A673 (cell line): ENCODE data around the gene TBC1D4.

Experiments used
- EZH2 ChIP-seq: fragments of 200-600 bp; sonication (generic); IDR thresholded peaks from 2 replicates; pipeline ENCODE4 v1.6.1; 2017; ENCODE audit warnings: borderline replicate concordance, low read depth, mild to moderate bottlenecking, mixed read lengths, antibody characterized with exemption, low read length; ENCODE audit not compliant: poor library complexity, severe bottlenecking
- TF ChIP-seq, protein P1 (sequence below): fragments of 300-800, 200-600 bp; sonication (generic); conservative IDR thresholded peaks from 2 replicates; pipeline ENCODE4 v1.5.1; 2017; ENCODE audit warnings: low read depth, mild to moderate bottlenecking, antibody characterized with exemption, low read length, moderate library complexity, mixed read lengths

DNA sequence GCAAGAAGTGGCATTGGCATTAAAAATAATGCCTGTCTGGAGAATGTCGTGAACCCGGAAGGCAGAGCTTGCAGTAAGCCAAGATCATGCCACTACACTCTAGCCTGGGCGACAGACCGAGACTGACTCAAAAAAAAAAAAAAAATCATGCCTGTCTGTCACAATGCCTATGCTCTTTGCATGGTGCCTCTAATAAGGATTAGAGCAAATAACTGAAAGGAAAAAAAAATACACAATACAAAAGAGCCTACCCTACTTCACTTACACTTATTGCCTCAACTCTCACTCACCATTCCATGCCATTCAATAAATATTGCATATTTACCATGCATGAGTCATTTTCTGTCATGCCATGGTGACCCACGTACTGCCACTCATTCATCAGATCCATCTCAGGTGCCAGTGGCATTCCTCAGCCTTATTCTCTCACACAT is 49.1 kb downstream of the TBC1D4 start:
- TF ChIP-seq, protein P1, sequence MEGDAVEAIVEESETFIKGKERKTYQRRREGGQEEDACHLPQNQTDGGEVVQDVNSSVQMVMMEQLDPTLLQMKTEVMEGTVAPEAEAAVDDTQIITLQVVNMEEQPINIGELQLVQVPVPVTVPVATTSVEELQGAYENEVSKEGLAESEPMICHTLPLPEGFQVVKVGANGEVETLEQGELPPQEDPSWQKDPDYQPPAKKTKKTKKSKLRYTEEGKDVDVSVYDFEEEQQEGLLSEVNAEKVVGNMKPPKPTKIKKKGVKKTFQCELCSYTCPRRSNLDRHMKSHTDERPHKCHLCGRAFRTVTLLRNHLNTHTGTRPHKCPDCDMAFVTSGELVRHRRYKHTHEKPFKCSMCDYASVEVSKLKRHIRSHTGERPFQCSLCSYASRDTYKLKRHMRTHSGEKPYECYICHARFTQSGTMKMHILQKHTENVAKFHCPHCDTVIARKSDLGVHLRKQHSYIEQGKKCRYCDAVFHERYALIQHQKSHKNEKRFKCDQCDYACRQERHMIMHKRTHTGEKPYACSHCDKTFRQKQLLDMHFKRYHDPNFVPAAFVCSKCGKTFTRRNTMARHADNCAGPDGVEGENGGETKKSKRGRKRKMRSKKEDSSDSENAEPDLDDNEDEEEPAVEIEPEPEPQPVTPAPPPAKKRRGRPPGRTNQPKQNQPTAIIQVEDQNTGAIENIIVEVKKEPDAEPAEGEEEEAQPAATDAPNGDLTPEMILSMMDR: no peak
- TF ChIP-seq EZH2: no peak
